Activated CD4-positive, alpha-beta T cell treated with anti-CD3 and anti-CD28 coated beads, Interleukin-2, amount 10 ng/mL, durations not matched to agents 24 days and 14 days (primary cell): ENCODE results near the gene TSPAN6. TPM values are rescaled to one million over a fixed set of nuclear protein-coding genes. Genes with fewer than 3 reads are reported as not detected.

Experiments
- DNase-seq: peaks from one replicate; pipeline ENCODE4 v3.0.0; 2022
- H3K27ac Mint-ChIP-seq: one replicate; pipeline ENCODE4 v1.8.0; 2022; ENCODE audit warnings: mild to moderate bottlenecking, mixed read lengths
- H3K27me3 Mint-ChIP-seq: one replicate; pipeline ENCODE4 v1.8.0; 2022; ENCODE audit warnings: mixed read lengths
- H3K36me3 Mint-ChIP-seq: one replicate; pipeline ENCODE4 v1.8.0; 2022; ENCODE audit warnings: low read depth, mild to moderate bottlenecking, mixed read lengths
- H3K4me1 Mint-ChIP-seq: one replicate; pipeline ENCODE4 v1.8.0; 2021; ENCODE audit warnings: mixed read lengths
- H3K4me3 Mint-ChIP-seq: one replicate; pipeline ENCODE4 v1.8.0; 2022; ENCODE audit warnings: mild to moderate bottlenecking, moderate library complexity, mixed read lengths
- H3K9me3 Mint-ChIP-seq: one replicate; pipeline ENCODE4 v1.8.0; 2021; ENCODE audit warnings: mixed read lengths
- intact Hi-C: fragments of 100-400 bp; cut with micrococcal nuclease; formaldehyde crosslinking; loops from one replicate; pipeline ENCODE4 v1.15.1; 2023
- total RNA-seq: library from RNA; stranded (reverse); gene quantifications from 2 replicates; pipeline ENCODE4 v1.2.3, GENCODE V29; 2022

TSPAN6 gene
- total RNA-seq, 1 donor from 2014 or later = not detected

GRCh38 chrX:100587861-100588260 lies 48.7 kb downstream of the TSPAN6 start:
- Mint-ChIP-seq H3K27me3 (peaks cover 2% of the 10 kb centered on the region), H3K9me3 (no peaks in the 10 kb centered on the region), H3K36me3 (no peaks in the 10 kb centered on the region), H3K27ac (no peak overlapping the region), H3K4me3 (no peak overlapping the region), H3K4me1 (no peaks in the 10 kb centered on the region)
- intact Hi-C loops = no loop called here
- DNase-seq = no peak

- H3K9me3 Mint-ChIP-seq = no peaks in the 10 kb centered on the region
These were observed 49.9 kb downstream of the TSPAN6 start for GRCh38 chrX:100586747-100587146.

GRCh38 chrX:100584611-100585010 lies 52.0 kb downstream of the TSPAN6 start, which contains the start of gene TNMD:
TSS of gene TNMD (plus strand) at chrX:100584936. CDS start at chrX:100585019, 83 bp downstream.
- intact Hi-C loops = no loop called here
- no peak for DNase-seq
- H3K27me3 Mint-ChIP-seq = peaks cover 3% of the 10 kb centered on the region
- H3K4me3 Mint-ChIP-seq = no peak within 1 kb of the TSS
- H3K9me3 Mint-ChIP-seq = no peaks in the 10 kb centered on the region
- no peak within 1 kb of the TSS for H3K27ac Mint-ChIP-seq
- no peaks in the 10 kb centered on the region for H3K4me1 Mint-ChIP-seq
- H3K36me3 Mint-ChIP-seq = no peaks in the 10 kb centered on the region

More at GRCh38 chrX:100586747-100587146, 49.9 kb downstream of the TSPAN6 start:
- no peaks in the 10 kb centered on the region for H3K4me1 Mint-ChIP-seq
- DNase-seq = no peak
- H3K27me3 Mint-ChIP-seq = peaks cover 3% of the 10 kb centered on the region
- no peaks in the 10 kb centered on the region for H3K36me3 Mint-ChIP-seq
- no peak overlapping the region for H3K4me3 Mint-ChIP-seq
- intact Hi-C loops = no loop called here
- no peak overlapping the region for H3K27ac Mint-ChIP-seq

Other genes starting within 250 kb of the TSPAN6 start
- not detected in 2 replicates for gene PCDH19, start 226.5 kb downstream of the TSPAN6 start, total RNA-seq
- not detected in 2 replicates for gene TNMD, start 51.9 kb downstream of the TSPAN6 start, total RNA-seq
- gene SRPX2, start 7.4 kb upstream of the TSPAN6 start, total RNA-seq = not detected in 2 replicates
- not detected in 2 replicates for gene SYTL4, start 95.3 kb upstream of the TSPAN6 start, total RNA-seq
- 71.4 and 73.6 TPM in 2 replicates for gene CSTF2, start 183.6 kb upstream of the TSPAN6 start, total RNA-seq
- gene NOX1, start 237.6 kb upstream of the TSPAN6 start, total RNA-seq = not detected in 2 replicates